HepG2 (cell line): Measurements from ENCODE around the gene YIPF7.

ENCODE experiments used
- ASH2L ChIP-seq: fragments of 300-600, 200-600 bp; sonication (generic); IDR thresholded peaks from 2 replicates; pipeline ENCODE4 v1.7.0; 2017; ENCODE audit warnings: low read depth, mild to moderate bottlenecking, moderate library complexity, mixed read lengths, low read length; ENCODE audit not compliant: insufficient read length
- CTCF ChIP-seq: sonication (generic); formaldehyde crosslinking; IDR thresholded peaks from 2 replicates; pipeline ENCODE4 v1.5.0; 2020; ENCODE audit warnings: mild to moderate bottlenecking, missing genetic modification reagents, moderate library complexity
- FOXA1 ChIP-seq, 2 experiments: fragments of 450-650 bp in 1 of 2; sonication (generic) in 1 of 2; formaldehyde crosslinking in 1 of 2; IDR thresholded peaks; 2 replicates each; pipeline versions ENCODE4 v1.4.0 to v1.6.1; 2016 to 2020; ENCODE audit warnings: missing genetic modification reagents in 1 of 2
- HHEX ChIP-seq: IDR thresholded peaks from 2 replicates; pipeline ENCODE4 v1.6.1; 2016; ENCODE audit warnings: control low read depth
- KLF9 ChIP-seq: IDR thresholded peaks from 2 replicates; pipeline ENCODE4 v1.6.1; 2016; ENCODE audit warnings: low read depth
- NR2C2 ChIP-seq: sonication (generic); formaldehyde crosslinking; IDR thresholded peaks from 2 replicates; pipeline ENCODE4 v1.4.0; 2020; ENCODE audit warnings: missing genetic modification reagents, mild to moderate bottlenecking, moderate library complexity, borderline replicate concordance
- NRL ChIP-seq: sonication (generic); formaldehyde crosslinking; IDR thresholded peaks from 2 replicates; pipeline ENCODE4 v1.5.0; 2020; ENCODE audit warnings: missing genetic modification reagents, mild to moderate bottlenecking, moderate library complexity, borderline replicate concordance
- RBM22 ChIP-seq: fragments of 200-400 bp; formaldehyde crosslinking; optimal IDR thresholded peaks from 2 replicates; pipeline ENCODE3; 2017; ENCODE audit warnings: mild to moderate bottlenecking, low read length, moderate library complexity
- SKIL ChIP-seq: sonication (generic); formaldehyde crosslinking; IDR thresholded peaks from 2 replicates; pipeline ENCODE4 v1.8.0; 2022; ENCODE audit warnings: missing genetic modification reagents, mild to moderate bottlenecking, moderate library complexity, borderline replicate concordance
- SMARCC2 ChIP-seq: fragments of 450-650 bp; IDR thresholded peaks from 2 replicates; pipeline ENCODE4 v1.6.1; 2017; ENCODE audit warnings: antibody characterized with exemption, mild to moderate bottlenecking
- ZNF383 ChIP-seq: sonication (generic); formaldehyde crosslinking; IDR thresholded peaks from 2 replicates; pipeline ENCODE4 v1.4.0; 2020; ENCODE audit warnings: missing genetic modification reagents, mild to moderate bottlenecking, borderline replicate concordance
- ZNF580 ChIP-seq: IDR thresholded peaks from 2 replicates; pipeline ENCODE4 v1.6.1; 2016; ENCODE audit warnings: low read depth, borderline replicate concordance
- ZNF800 ChIP-seq: sonication (generic); formaldehyde crosslinking; IDR thresholded peaks from 2 replicates; pipeline ENCODE4 v1.4.0; 2020; ENCODE audit warnings: missing genetic modification reagents
- ZSCAN31 ChIP-seq: sonication (generic); formaldehyde crosslinking; IDR thresholded peaks from 2 replicates; pipeline ENCODE4 v1.5.0; 2020; ENCODE audit warnings: low read depth, mild to moderate bottlenecking, missing genetic modification reagents

DNA sequence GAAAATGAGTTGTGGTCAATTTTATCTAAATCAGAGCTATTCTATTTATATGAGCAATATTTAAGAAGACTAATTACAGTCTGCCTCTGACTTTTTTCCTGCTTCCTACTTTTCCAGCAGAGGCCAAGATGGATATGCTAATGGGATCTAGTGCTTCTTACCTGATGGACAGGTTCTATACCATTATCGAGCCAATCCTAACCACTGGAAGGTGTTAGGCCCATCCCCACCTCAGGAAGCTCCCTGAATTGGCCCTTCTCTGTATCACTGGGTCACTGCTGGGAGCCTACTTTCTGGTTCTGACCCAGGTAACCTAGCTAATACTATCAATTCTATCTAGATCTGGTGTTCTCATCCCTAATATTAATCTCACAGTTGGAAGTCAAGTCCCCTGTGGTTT, 577 bp upstream of the YIPF7 start:
- TF ChIP-seq ZSCAN31 (no peak), ZNF580 (no peak), ZNF800 (CRISPR knock-in tag) (no peak), KLF9 (no peak), CTCF (CRISPR knock-in tag) (no peak), FOXA1 (IDR thresholded peaks at IDR 0.05) (no peak), FOXA1 (CRISPR knock-in tag; IDR thresholded peaks at IDR 0.05) (no peak), ASH2L (no peak), HHEX (CRISPR knock-in tag) (no peak), SKIL (CRISPR knock-in tag) (no peak), NR2C2 (CRISPR knock-in tag) (no peak), ZNF383 (CRISPR knock-in tag) (no peak), SMARCC2 (no peak), RBM22 (no peak), NRL (CRISPR knock-in tag) (no peak)
